H9 (cell line): ENCODE results near the gene PLEK2. TPM values are rescaled to one million over a fixed set of nuclear protein-coding genes. Genes with fewer than 3 reads are reported as not detected.

ENCODE experiments used
- DNase-seq: peaks from one replicate; pipeline ENCODE4 v3.0.0-alpha.2; 2017
- H2AFZ ChIP-seq: one replicate; pipeline ENCODE4 v1.6.1; 2013; ENCODE audit warnings: mild to moderate bottlenecking, low read length, control low read depth, moderate library complexity
- H2AK5ac ChIP-seq: 2 replicates; pipeline ENCODE4 v1.6.1; 2013; ENCODE audit warnings: low read length, control low read depth, mixed read lengths; ENCODE audit not compliant: insufficient read length
- H2BK120ac ChIP-seq: one replicate; pipeline ENCODE4 v1.6.1; 2013; ENCODE audit warnings: low read depth, mild to moderate bottlenecking, low read length, control low read depth, inconsistent platforms; ENCODE audit not compliant: poor library complexity, severe bottlenecking
- H2BK12ac ChIP-seq: 2 replicates; pipeline ENCODE4 v1.6.1; 2013; ENCODE audit warnings: low read length, control low read depth, mixed read lengths, low read depth; ENCODE audit not compliant: insufficient read length
- H2BK15ac ChIP-seq: 2 replicates; pipeline ENCODE4 v1.6.1; 2013; ENCODE audit warnings: low read depth, low read length, control low read depth
- H2BK20ac ChIP-seq: one replicate; pipeline ENCODE4 v1.6.1; 2013; ENCODE audit warnings: low read depth, mild to moderate bottlenecking, low read length, control low read depth, inconsistent platforms; ENCODE audit not compliant: poor library complexity, severe bottlenecking
- H2BK5ac ChIP-seq: 2 replicates; pipeline ENCODE4 v1.6.1; 2013; ENCODE audit warnings: low read length, control low read depth, mixed read lengths; ENCODE audit not compliant: insufficient read length
- H3K14ac ChIP-seq: 2 replicates; pipeline ENCODE4 v1.6.1; 2013; ENCODE audit warnings: low read length, control low read depth; ENCODE audit not compliant: insufficient read depth
- H3K18ac ChIP-seq: 2 replicates; pipeline ENCODE4 v1.6.1; 2013; ENCODE audit warnings: low read depth, mild to moderate bottlenecking, mixed read lengths, low read length, control low read depth; ENCODE audit not compliant: insufficient read length
- H3K23ac ChIP-seq: 2 replicates; pipeline ENCODE4 v1.6.1; 2013; ENCODE audit warnings: low read length, control low read depth, mixed read lengths, low read depth; ENCODE audit not compliant: insufficient read length
- H3K23me2 ChIP-seq: 2 replicates; pipeline ENCODE4 v1.6.1; 2013; ENCODE audit warnings: low read depth, mild to moderate bottlenecking, mixed read lengths, low read length, control low read depth; ENCODE audit not compliant: insufficient read length, poor library complexity, severe bottlenecking
- H3K27ac ChIP-seq: 2 replicates; pipeline ENCODE4 v1.5.1; 2013; ENCODE audit warnings: low read length, control low read depth, mixed read lengths, low read depth; ENCODE audit not compliant: insufficient read length
- H3K27me3 ChIP-seq: 2 replicates; pipeline ENCODE4 v1.6.1; 2013; ENCODE audit warnings: low read length, control low read depth, inconsistent platforms; ENCODE audit not compliant: insufficient read depth
- H3K4ac ChIP-seq: 2 replicates; pipeline ENCODE4 v1.6.1; 2013; ENCODE audit warnings: low read depth, mild to moderate bottlenecking, control low read depth, inconsistent platforms, low read length, moderate library complexity
- H3K4me1 ChIP-seq: 2 replicates; pipeline ENCODE4 v1.6.1; 2013; ENCODE audit warnings: low read length, control low read depth, inconsistent platforms; ENCODE audit not compliant: insufficient read depth
- H3K4me2 ChIP-seq: 2 replicates; pipeline ENCODE4 v1.6.1; 2013; ENCODE audit warnings: low read length, control low read depth, mixed read lengths; ENCODE audit not compliant: insufficient read length, insufficient read depth
- H3K56ac ChIP-seq: 2 replicates; pipeline ENCODE4 v1.6.1; 2013; ENCODE audit warnings: low read depth, mild to moderate bottlenecking, mixed read lengths, low read length, control low read depth; ENCODE audit not compliant: insufficient read length
- H3K79me1 ChIP-seq: 2 replicates; pipeline ENCODE4 v1.6.1; 2013; ENCODE audit warnings: low read depth, mild to moderate bottlenecking, moderate library complexity, low read length, control low read depth, inconsistent platforms; ENCODE audit not compliant: insufficient read depth, poor library complexity, severe bottlenecking
- H3K79me2 ChIP-seq: 2 replicates; pipeline ENCODE4 v1.6.1; 2013; ENCODE audit warnings: low read length, control low read depth, inconsistent platforms; ENCODE audit not compliant: insufficient read depth
- H3K9ac ChIP-seq: 2 replicates; pipeline ENCODE4 v1.6.1; 2013; ENCODE audit warnings: low read length, control low read depth, mixed read lengths; ENCODE audit not compliant: insufficient read length; ENCODE audit errors: extremely low read depth
- H3K9me3 ChIP-seq: one replicate; pipeline ENCODE4 v1.6.1; 2013; ENCODE audit warnings: low read depth, low read length, inconsistent platforms; ENCODE audit not compliant: control insufficient read depth
- H3T11ph ChIP-seq: one replicate; pipeline ENCODE4 v1.6.1; 2013; ENCODE audit warnings: mild to moderate bottlenecking, low read length, control low read depth, inconsistent platforms
- H4K20me1 ChIP-seq: one replicate; pipeline ENCODE4 v1.6.1; 2013; ENCODE audit not compliant: control insufficient read depth, insufficient read length, insufficient read depth
- H4K5ac ChIP-seq: 2 replicates; pipeline ENCODE4 v1.6.1; 2013; ENCODE audit warnings: low read depth, mild to moderate bottlenecking, mixed read lengths, low read length, control low read depth; ENCODE audit not compliant: insufficient read length
- H4K8ac ChIP-seq: replicated peaks from 2 replicates; pipeline ENCODE4 v1.6.1; 2013; ENCODE audit warnings: low read length, control low read depth, mixed read lengths, low read depth; ENCODE audit not compliant: insufficient read length
- H4K91ac ChIP-seq: 2 replicates; pipeline ENCODE4 v1.6.1; 2013; ENCODE audit warnings: low read depth, mild to moderate bottlenecking, moderate library complexity, mixed read lengths, low read length, control low read depth; ENCODE audit not compliant: insufficient read length
- H3K27ac Mint-ChIP-seq, 3 experiments: 2 replicates in 2 of 3; 3 replicates in 1 of 3; pipeline ENCODE4 v1.8.0; 2020 to 2021; ENCODE audit warnings: mixed read lengths in 3 of 3, mild to moderate bottlenecking in 1 of 3, moderate library complexity in 1 of 3
- H3K27me3 Mint-ChIP-seq: 2 replicates; pipeline ENCODE4 v1.8.0; 2021; ENCODE audit warnings: low read depth, mild to moderate bottlenecking, moderate library complexity, mixed read lengths
- H3K36me3 Mint-ChIP-seq, 3 experiments: 2 replicates in 2 of 3; 3 replicates in 1 of 3; pipeline ENCODE4 v1.8.0; 2020 to 2021; ENCODE audit warnings: low read depth in 3 of 3, mixed read lengths in 3 of 3; ENCODE audit not compliant: insufficient read depth in 1 of 3
- H3K4me1 Mint-ChIP-seq, 2 experiments: 2 replicates each; pipeline ENCODE4 v1.8.0; 2020; ENCODE audit warnings: mixed read lengths in 2 of 2
- H3K4me3 Mint-ChIP-seq, 2 experiments: 2 replicates in 1 of 2; 3 replicates in 1 of 2; pipeline ENCODE4 v1.8.0; 2020 to 2021; ENCODE audit warnings: mild to moderate bottlenecking in 2 of 2, mixed read lengths in 2 of 2, moderate library complexity in 1 of 2
- H3K9me3 Mint-ChIP-seq, 2 experiments: 2 replicates in 1 of 2; 3 replicates in 1 of 2; pipeline ENCODE4 v1.8.0; 2020; ENCODE audit warnings: mild to moderate bottlenecking in 2 of 2, mixed read lengths in 2 of 2, moderate library complexity in 1 of 2
- WGBS: extraction: QIAGEN DNeasy Blood & Tissue Kit; methylation state at CpG from one replicate; pipeline ENCODE4 v1.1.7; 2013; ENCODE audit warnings: missing lambda C conversion rate, low lambda C conversion rate, mixed read lengths; ENCODE audit not compliant: insufficient read length; ENCODE audit errors: extremely low coverage; 5-methylcytosine and 5-hydroxymethylcytosine counted together
- total RNA-seq: library from RNA; stranded (reverse); gene quantifications from 2 replicates; pipeline ENCODE4 v1.2.1, GENCODE V29; 2021
- TF ChIP-seq, protein P1 (sequence below): fragments of 200-600 bp; sonication (generic); conservative IDR thresholded peaks from 3 replicates; pipeline ENCODE4 v1.8.0; 2021; ENCODE audit warnings: antibody characterized with exemption, mild to moderate bottlenecking

PLEK2 gene
- total RNA-seq, 1 experiment from 2014 or later: not detected

GRCh38 chr14:67391268-67391667, 20.7 kb downstream of the PLEK2 start:
- Histone ChIP-seq H2BK15ac (no peak overlapping the region), H3K14ac (no peak overlapping the region), H3K9ac (no peak overlapping the region), H3K4me2 (no peak overlapping the region), H4K91ac (no peak overlapping the region), H3K23ac (no peak overlapping the region), H3K27me3 (no peaks in the 10 kb centered on the region), H3K9me3 (no peaks in the 10 kb centered on the region), H3K18ac (no peak overlapping the region), H2BK12ac (no peak overlapping the region), H3K4ac (no peak overlapping the region), H4K20me1 (no peaks in the 10 kb centered on the region), H2BK20ac (no peak overlapping the region), H3T11ph (no peak overlapping the region), H2BK5ac (no peak overlapping the region), H2AK5ac (no peak overlapping the region), H2AFZ (no peak overlapping the region), H3K79me1 (no peaks in the 10 kb centered on the region), H2BK120ac (no peak overlapping the region), H3K79me2 (no peaks in the 10 kb centered on the region), H4K5ac (no peak overlapping the region), H3K56ac (no peak overlapping the region), H4K8ac (no peak overlapping the region), H3K23me2 (no peaks in the 10 kb centered on the region), H3K4me1 (no peaks in the 10 kb centered on the region), H3K27ac (no peak overlapping the region)
- TF ChIP-seq, protein P1, sequence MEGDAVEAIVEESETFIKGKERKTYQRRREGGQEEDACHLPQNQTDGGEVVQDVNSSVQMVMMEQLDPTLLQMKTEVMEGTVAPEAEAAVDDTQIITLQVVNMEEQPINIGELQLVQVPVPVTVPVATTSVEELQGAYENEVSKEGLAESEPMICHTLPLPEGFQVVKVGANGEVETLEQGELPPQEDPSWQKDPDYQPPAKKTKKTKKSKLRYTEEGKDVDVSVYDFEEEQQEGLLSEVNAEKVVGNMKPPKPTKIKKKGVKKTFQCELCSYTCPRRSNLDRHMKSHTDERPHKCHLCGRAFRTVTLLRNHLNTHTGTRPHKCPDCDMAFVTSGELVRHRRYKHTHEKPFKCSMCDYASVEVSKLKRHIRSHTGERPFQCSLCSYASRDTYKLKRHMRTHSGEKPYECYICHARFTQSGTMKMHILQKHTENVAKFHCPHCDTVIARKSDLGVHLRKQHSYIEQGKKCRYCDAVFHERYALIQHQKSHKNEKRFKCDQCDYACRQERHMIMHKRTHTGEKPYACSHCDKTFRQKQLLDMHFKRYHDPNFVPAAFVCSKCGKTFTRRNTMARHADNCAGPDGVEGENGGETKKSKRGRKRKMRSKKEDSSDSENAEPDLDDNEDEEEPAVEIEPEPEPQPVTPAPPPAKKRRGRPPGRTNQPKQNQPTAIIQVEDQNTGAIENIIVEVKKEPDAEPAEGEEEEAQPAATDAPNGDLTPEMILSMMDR: no peak
- no peaks in the 10 kb centered on the region for H3K9me3 Mint-ChIP-seq
- H3K27me3 Mint-ChIP-seq: no peaks in the 10 kb centered on the region; the same call in none of the 2 replicates
- no peak overlapping the region for H3K4me3 Mint-ChIP-seq
- no CpG with 5 or more reads among the region's 6 CpGs for WGBS
- no peak for DNase-seq
- H3K4me1 Mint-ChIP-seq: peaks cover 0 to under 1% of the 10 kb centered on the region in 2 experiments; a peak in 2 of 4 replicates
- H3K36me3 Mint-ChIP-seq: no peaks in the 10 kb centered on the region
- H3K27ac Mint-ChIP-seq: no peak overlapping the region; a peak in 1 of 7 replicates
